A549 (cell line): Measurements from ENCODE around the gene PTPRN2. TPM values are rescaled to one million over a fixed set of nuclear protein-coding genes. Genes with fewer than 3 reads are reported as not detected.

ENCODE experiments used
- ATAC-seq, 2 experiments: fragments of 200-7000 bp in 1 of 2; fragments of >200 bp in 1 of 2; cut with Nextera tagmentation in 1 of 2; cut with Tn5 transposase in 1 of 2; 3 replicates each; pipeline versions ENCODE4 v1.8.0 to v1.9.1; 2018 to 2020; ENCODE audit warnings: mild to moderate bottlenecking in 1 of 2, moderate library complexity in 1 of 2
- CTCF ChIA-PET: fragments of 300-600 bp; sonication (Branson Sonifier 250); formaldehyde crosslinking; extraction: SDS; loops from one replicate; lab custom pipeline; 2021; ENCODE audit warnings: antibody characterized with exemption, inconsistent platforms; lab: Yijun Ruan, JAX
- POLR2A ChIA-PET: fragments of 350-600 bp; formaldehyde crosslinking; extraction: SDS; loops from one replicate; lab custom pipeline; 2021; ENCODE audit warnings: antibody characterized with exemption, inconsistent platforms; lab: Yijun Ruan, JAX
- DNase-seq, 2 experiments: peaks; one replicate each; pipeline versions ENCODE4 v3.0.0 to v3.0.0-alpha.2; 2011 to 2016; ENCODE audit warnings: low read depth in 1 of 2, low spot score in 1 of 2
- FAIRE-seq: peaks from 2 replicates; lab custom pipeline; 2011; peaks lifted over from hg19 to GRCh38; lab: Jason Lieb, UNC
- H3K27ac ChIP-seq, 2 experiments: fragments of >200 bp; sonication (Bioruptor Twin); formaldehyde crosslinking; 3 replicates each; pipeline ENCODE4 v1.5.1; 2016 to 2017
- H3K4me1 ChIP-seq: fragments of >200 bp; sonication (Bioruptor Twin); formaldehyde crosslinking; 3 replicates; pipeline ENCODE4 v1.6.1; 2016
- H3K4me2 ChIP-seq: fragments of >200 bp; sonication (Bioruptor Twin); formaldehyde crosslinking; 3 replicates; pipeline ENCODE4 v1.6.1; 2016
- H3K4me3 ChIP-seq: fragments of >200 bp; sonication (Bioruptor Twin); formaldehyde crosslinking; 3 replicates; pipeline ENCODE4 v1.5.1; 2016
- H3K9me3 ChIP-seq: fragments of >200 bp; sonication (Bioruptor Twin); formaldehyde crosslinking; 3 replicates; pipeline ENCODE4 v1.6.1; 2016
- ATOH8 ChIP-seq: fragments of 250-450 bp; sonication (Bioruptor Pico); IDR thresholded peaks from 2 replicates; pipeline ENCODE4 v1.5.0; 2020; ENCODE audit warnings: low read depth, mild to moderate bottlenecking, moderate library complexity
- CHD2 ChIP-seq: fragments of 150-350 bp; IDR thresholded peaks from 2 replicates; pipeline ENCODE4 v1.6.1; 2014; ENCODE audit warnings: low read length; ENCODE audit not compliant: partially characterized antibody
- EHF ChIP-seq: fragments of 250-450 bp; sonication (Bioruptor Pico); IDR thresholded peaks from 2 replicates; pipeline ENCODE4 v1.5.0; 2020; ENCODE audit warnings: mild to moderate bottlenecking
- EHMT2 ChIP-seq: fragments of 200-600 bp; sonication (generic); IDR thresholded peaks from 2 replicates; pipeline ENCODE4 v1.6.1; 2016; ENCODE audit warnings: antibody characterized with exemption, low read depth, mild to moderate bottlenecking, moderate library complexity
- EP300 ChIP-seq, 2 experiments: fragments of >200 bp; sonication (Bioruptor Twin); formaldehyde crosslinking; IDR thresholded peaks; 2 replicates in 1 of 2; 3 replicates in 1 of 2; pipeline ENCODE4 v1.6.1; 2016 to 2017
- FOSB ChIP-seq: fragments of 250-450 bp; sonication (Bioruptor Pico); IDR thresholded peaks from 2 replicates; pipeline ENCODE4 v1.5.0; 2020; ENCODE audit warnings: mild to moderate bottlenecking, moderate library complexity
- FOXS1 ChIP-seq: fragments of 250-450 bp; sonication (Bioruptor Pico); IDR thresholded peaks from 2 replicates; pipeline ENCODE4 v1.5.0; 2020; ENCODE audit warnings: mild to moderate bottlenecking, moderate library complexity
- HES2 ChIP-seq: fragments of >200 bp; sonication (Bioruptor Twin); formaldehyde crosslinking; IDR thresholded peaks from 2 replicates; pipeline ENCODE4 v1.6.1; 2016
- HEYL ChIP-seq: fragments of 250-450 bp; sonication (Bioruptor Pico); IDR thresholded peaks from 2 replicates; pipeline ENCODE4 v1.8.0; 2021; ENCODE audit warnings: mild to moderate bottlenecking, moderate library complexity
- HOXA7 ChIP-seq: fragments of 250-450 bp; sonication (Bioruptor Pico); IDR thresholded peaks from 2 replicates; pipeline ENCODE4 v1.5.0; 2020; ENCODE audit warnings: mild to moderate bottlenecking, moderate library complexity
- HOXB13 ChIP-seq: fragments of 250-450 bp; sonication (Bioruptor Pico); IDR thresholded peaks from 2 replicates; pipeline ENCODE4 v1.5.0; 2020; ENCODE audit warnings: low read depth, mild to moderate bottlenecking, moderate library complexity
- HOXB5 ChIP-seq: fragments of 250-450 bp; sonication (Bioruptor Pico); IDR thresholded peaks from 2 replicates; pipeline ENCODE4 v1.5.0; 2020; ENCODE audit warnings: mild to moderate bottlenecking, moderate library complexity
- KDM5A ChIP-seq: fragments of 200-600 bp; sonication (generic); IDR thresholded peaks from 2 replicates; pipeline ENCODE4 v1.6.1; 2016; ENCODE audit warnings: antibody characterized with exemption, mild to moderate bottlenecking
- MAFK ChIP-seq: fragments of 450-650 bp; IDR thresholded peaks from 2 replicates; pipeline ENCODE4 v1.6.1; 2014; ENCODE audit not compliant: partially characterized antibody
- MAZ ChIP-seq: fragments of 150-350 bp; IDR thresholded peaks from 2 replicates; pipeline ENCODE4 v1.6.1; 2014; ENCODE audit warnings: antibody characterized with exemption, low read depth, low read length, borderline replicate concordance
- NFE2L2 ChIP-seq: fragments of 150-350 bp; conservative IDR thresholded peaks from 2 replicates; pipeline ENCODE4 v1.6.1; 2014; ENCODE audit warnings: low read length
- NPAS2 ChIP-seq: fragments of 250-450 bp; sonication (Bioruptor Pico); IDR thresholded peaks from 2 replicates; pipeline ENCODE4 v1.8.0; 2022; ENCODE audit warnings: mild to moderate bottlenecking, moderate library complexity, borderline replicate concordance
- PBX3 ChIP-seq: IDR thresholded peaks from 2 replicates; pipeline ENCODE4 v1.6.1; 2012
- POLR2A ChIP-seq: IDR thresholded peaks from 2 replicates; pipeline ENCODE4 v1.6.1; 2012; ENCODE audit warnings: mild to moderate bottlenecking, low read length
- RAD21 ChIP-seq, 2 experiments: fragments of >200 bp in 1 of 2; sonication (Bioruptor Twin) in 1 of 2; formaldehyde crosslinking in 1 of 2; IDR thresholded peaks in 1 of 2; conservative IDR thresholded peaks in 1 of 2; 2 replicates in 1 of 2; 3 replicates in 1 of 2; pipeline ENCODE4 v1.6.1; 2012 to 2018; ENCODE audit warnings: inconsistent platforms in 1 of 2
- RARB ChIP-seq: fragments of 250-450 bp; sonication (Bioruptor Pico); IDR thresholded peaks from 2 replicates; pipeline ENCODE4 v1.8.0; 2021; ENCODE audit warnings: mild to moderate bottlenecking, moderate library complexity
- RNF2 ChIP-seq: fragments of 200-600 bp; sonication (generic); IDR thresholded peaks from 2 replicates; pipeline ENCODE4 v1.6.1; 2016; ENCODE audit warnings: low read depth, mild to moderate bottlenecking, antibody characterized with exemption, moderate library complexity, borderline replicate concordance
- SMC3 ChIP-seq: fragments of >200 bp; sonication (Bioruptor Twin); formaldehyde crosslinking; IDR thresholded peaks from 3 replicates; pipeline ENCODE4 v1.6.1; 2018; ENCODE audit warnings: inconsistent platforms
- TP53 ChIP-seq: fragments of 250-450 bp; sonication (Bioruptor Pico); IDR thresholded peaks from 2 replicates; pipeline ENCODE4 v1.5.0; 2021; ENCODE audit warnings: mild to moderate bottlenecking, moderate library complexity
- USF2 ChIP-seq: fragments of 450-650 bp; IDR thresholded peaks from 2 replicates; pipeline ENCODE4 v1.6.1; 2014; ENCODE audit warnings: antibody characterized with exemption
- ZC3H11A ChIP-seq: fragments of 450-650 bp; IDR thresholded peaks from 2 replicates; pipeline ENCODE4 v1.6.1; 2014; ENCODE audit warnings: antibody characterized with exemption, mild to moderate bottlenecking
- ZNF302 ChIP-seq: fragments of 250-450 bp; sonication (Bioruptor Pico); IDR thresholded peaks from 2 replicates; pipeline ENCODE4 v1.9.0; 2021; ENCODE audit warnings: inconsistent platforms, mild to moderate bottlenecking, moderate library complexity
- ZSCAN20 ChIP-seq: fragments of 250-450 bp; sonication (Bioruptor Pico); IDR thresholded peaks from 2 replicates; pipeline ENCODE4 v1.8.0; 2022; ENCODE audit warnings: mild to moderate bottlenecking, moderate library complexity
- WGBS: methylation state at CpG from one replicate; pipeline ENCODE4 v1.1.6; 2017; ENCODE audit errors: missing lambda C conversion rate; 5-methylcytosine and 5-hydroxymethylcytosine counted together
- polyA plus RNA-seq, 4 experiments: library from polyadenylated mRNA; depleted of rRNA in 3 of 4; stranded (reverse); fragments of >200 nt; fragmentation: RNase III in 1 of 4; extraction: RNeasy Plus Mini Kit Qiagen cat#74134 plus additional on column Dnase treatment in 1 of 4; gene quantifications; 2 replicates in 3 of 4; 3 replicates in 1 of 4; pipeline ENCODE4 v1.2.3, GENCODE V29; 2011 to 2017
- TF ChIP-seq, protein P1 (sequence below): fragments of 200-600 bp; sonication (generic); IDR thresholded peaks from 2 replicates; pipeline ENCODE4 v1.6.1; 2016; ENCODE audit warnings: antibody characterized with exemption, mild to moderate bottlenecking, moderate library complexity
- TF ChIP-seq, protein P2 (sequence below): IDR thresholded peaks from 2 replicates; pipeline ENCODE4 v1.6.1; 2012; ENCODE audit warnings: low read depth, borderline replicate concordance
- TF ChIP-seq, protein P3 (sequence below): fragments of >200 bp; sonication (Bioruptor Twin); formaldehyde crosslinking; IDR thresholded peaks from 3 replicates; pipeline ENCODE4 v1.6.1; 2016

PTPRN2 gene
- polyA plus RNA-seq, 2 of the 4 experiments (the other 2 are of a cell fraction), result 0.41 to 1.2 TPM

- Histone ChIP-seq H3K4me1 (no peaks in the 10 kb centered on the region), H3K27ac (no peak overlapping the region), H3K9me3 (no peaks in the 10 kb centered on the region), H3K4me3 (no peak overlapping the region), H3K4me2 (no peak overlapping the region)
- ATAC-seq (no peak), FAIRE-seq (no peak), DNase-seq (no peak)
- ChIA-PET POLR2A (no interaction called here), CTCF (no interaction called here)
- WGBS, result 59% methylated on average over 14 of the region's 17 CpGs
- TF ChIP-seq ZSCAN20 (CRISPR knock-in tag), result no peak
- TF ChIP-seq EP300 (IDR thresholded peaks at IDR 0.05), result no peak
- no peak for TF ChIP-seq FOSB
- no peak for TF ChIP-seq RARB (CRISPR knock-in tag)
- no peak for TF ChIP-seq CHD2
- no peak for TF ChIP-seq RAD21 (conservative IDR thresholded peaks at IDR 0.05 in 1 of 2, IDR thresholded peaks at IDR 0.05 in 1 of 2)
- TF ChIP-seq HEYL, result no peak
- no peak for TF ChIP-seq POLR2A
- TF ChIP-seq EHF (CRISPR knock-in tag), result no peak
- TF ChIP-seq, protein P1, sequence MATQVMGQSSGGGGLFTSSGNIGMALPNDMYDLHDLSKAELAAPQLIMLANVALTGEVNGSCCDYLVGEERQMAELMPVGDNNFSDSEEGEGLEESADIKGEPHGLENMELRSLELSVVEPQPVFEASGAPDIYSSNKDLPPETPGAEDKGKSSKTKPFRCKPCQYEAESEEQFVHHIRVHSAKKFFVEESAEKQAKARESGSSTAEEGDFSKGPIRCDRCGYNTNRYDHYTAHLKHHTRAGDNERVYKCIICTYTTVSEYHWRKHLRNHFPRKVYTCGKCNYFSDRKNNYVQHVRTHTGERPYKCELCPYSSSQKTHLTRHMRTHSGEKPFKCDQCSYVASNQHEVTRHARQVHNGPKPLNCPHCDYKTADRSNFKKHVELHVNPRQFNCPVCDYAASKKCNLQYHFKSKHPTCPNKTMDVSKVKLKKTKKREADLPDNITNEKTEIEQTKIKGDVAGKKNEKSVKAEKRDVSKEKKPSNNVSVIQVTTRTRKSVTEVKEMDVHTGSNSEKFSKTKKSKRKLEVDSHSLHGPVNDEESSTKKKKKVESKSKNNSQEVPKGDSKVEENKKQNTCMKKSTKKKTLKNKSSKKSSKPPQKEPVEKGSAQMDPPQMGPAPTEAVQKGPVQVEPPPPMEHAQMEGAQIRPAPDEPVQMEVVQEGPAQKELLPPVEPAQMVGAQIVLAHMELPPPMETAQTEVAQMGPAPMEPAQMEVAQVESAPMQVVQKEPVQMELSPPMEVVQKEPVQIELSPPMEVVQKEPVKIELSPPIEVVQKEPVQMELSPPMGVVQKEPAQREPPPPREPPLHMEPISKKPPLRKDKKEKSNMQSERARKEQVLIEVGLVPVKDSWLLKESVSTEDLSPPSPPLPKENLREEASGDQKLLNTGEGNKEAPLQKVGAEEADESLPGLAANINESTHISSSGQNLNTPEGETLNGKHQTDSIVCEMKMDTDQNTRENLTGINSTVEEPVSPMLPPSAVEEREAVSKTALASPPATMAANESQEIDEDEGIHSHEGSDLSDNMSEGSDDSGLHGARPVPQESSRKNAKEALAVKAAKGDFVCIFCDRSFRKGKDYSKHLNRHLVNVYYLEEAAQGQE, result no peak
- TF ChIP-seq, protein P2, sequence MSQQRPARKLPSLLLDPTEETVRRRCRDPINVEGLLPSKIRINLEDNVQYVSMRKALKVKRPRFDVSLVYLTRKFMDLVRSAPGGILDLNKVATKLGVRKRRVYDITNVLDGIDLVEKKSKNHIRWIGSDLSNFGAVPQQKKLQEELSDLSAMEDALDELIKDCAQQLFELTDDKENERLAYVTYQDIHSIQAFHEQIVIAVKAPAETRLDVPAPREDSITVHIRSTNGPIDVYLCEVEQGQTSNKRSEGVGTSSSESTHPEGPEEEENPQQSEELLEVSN, result no peak
- no peak for TF ChIP-seq KDM5A
- TF ChIP-seq MAZ, result no peak
- TF ChIP-seq NPAS2, result no peak
- no peak for TF ChIP-seq HOXB13 (CRISPR knock-in tag)
- no peak for TF ChIP-seq ZC3H11A
- TF ChIP-seq HES2, result no peak
- TF ChIP-seq PBX3, result no peak
These were observed 215.8 kb downstream of the PTPRN2 start for GRCh38 chr7:158371856-158372255.

DNA sequence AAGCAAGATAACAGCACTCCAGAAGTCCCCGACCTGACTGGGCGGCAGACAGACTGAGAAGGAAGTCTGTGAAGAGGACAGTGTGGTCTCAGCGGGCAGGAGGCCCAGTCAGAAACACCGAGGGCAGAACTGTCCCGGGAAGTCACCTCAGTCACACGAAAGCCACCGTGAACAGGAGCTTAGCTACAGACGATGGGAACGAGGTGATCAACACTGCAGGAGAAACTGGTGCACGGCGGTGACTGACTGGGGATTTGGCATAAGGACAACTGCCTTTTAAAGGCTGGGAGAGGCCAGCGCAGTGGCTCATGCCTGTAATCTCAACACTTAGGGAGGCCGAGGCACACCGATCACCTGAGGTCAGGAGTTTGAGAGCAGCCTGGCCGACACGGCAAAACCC, 217.8 kb downstream of the PTPRN2 start:
- FAIRE-seq, result no peak
- Histone ChIP-seq H3K4me1 (no peaks in the 10 kb centered on the region), H3K4me2 (no peak overlapping the region), H3K9me3 (no peaks in the 10 kb centered on the region), H3K4me3 (no peak overlapping the region), H3K27ac (no peak overlapping the region)
- POLR2A ChIA-PET, result no interaction called here
- no peak for ATAC-seq
- DNase-seq, result no peak
- TF ChIP-seq EP300 (IDR thresholded peaks at IDR 0.05) (no peak), NPAS2 (no peak), SMC3 (no peak), HOXB5 (CRISPR knock-in tag) (no peak), MAFK (no peak), ZC3H11A (no peak), TP53 (CRISPR knock-in tag) (no peak), HOXA7 (CRISPR knock-in tag) (no peak), ZNF302 (CRISPR knock-in tag) (no peak), EHMT2 (no peak), ATOH8 (CRISPR knock-in tag) (no peak), RNF2 (no peak), EHF (CRISPR knock-in tag) (no peak), NFE2L2 (no peak), HES2 (no peak), USF2 (no peak), FOXS1 (CRISPR knock-in tag) (no peak)
- TF ChIP-seq, protein P3, sequence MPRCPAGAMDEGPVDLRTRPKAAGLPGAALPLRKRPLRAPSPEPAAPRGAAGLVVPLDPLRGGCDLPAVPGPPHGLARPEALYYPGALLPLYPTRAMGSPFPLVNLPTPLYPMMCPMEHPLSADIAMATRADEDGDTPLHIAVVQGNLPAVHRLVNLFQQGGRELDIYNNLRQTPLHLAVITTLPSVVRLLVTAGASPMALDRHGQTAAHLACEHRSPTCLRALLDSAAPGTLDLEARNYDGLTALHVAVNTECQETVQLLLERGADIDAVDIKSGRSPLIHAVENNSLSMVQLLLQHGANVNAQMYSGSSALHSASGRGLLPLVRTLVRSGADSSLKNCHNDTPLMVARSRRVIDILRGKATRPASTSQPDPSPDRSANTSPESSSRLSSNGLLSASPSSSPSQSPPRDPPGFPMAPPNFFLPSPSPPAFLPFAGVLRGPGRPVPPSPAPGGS, result no peak
- WGBS, result 57% methylated on average over 16 of the region's 16 CpGs
- CTCF ChIA-PET, result interaction anchor here (0.7 kb wide), 1 partner anchor 24 kb away, joined by 3 read pairs; no protein-coding TSS in a partner anchor
